SW 1271 (cell line): ENCODE results near the gene MIA.
"Not testable (repeated sequence)": the region's sequence is repeated elsewhere in the genome, so short reads cannot be mapped to it uniquely, and the experiment has no call there.

Experiments
- DNase-seq, 2 experiments: peaks; one replicate each; lab custom pipeline; 2025; lab: John Stamatoyannopoulos, UW

The MIA gene

DNA sequence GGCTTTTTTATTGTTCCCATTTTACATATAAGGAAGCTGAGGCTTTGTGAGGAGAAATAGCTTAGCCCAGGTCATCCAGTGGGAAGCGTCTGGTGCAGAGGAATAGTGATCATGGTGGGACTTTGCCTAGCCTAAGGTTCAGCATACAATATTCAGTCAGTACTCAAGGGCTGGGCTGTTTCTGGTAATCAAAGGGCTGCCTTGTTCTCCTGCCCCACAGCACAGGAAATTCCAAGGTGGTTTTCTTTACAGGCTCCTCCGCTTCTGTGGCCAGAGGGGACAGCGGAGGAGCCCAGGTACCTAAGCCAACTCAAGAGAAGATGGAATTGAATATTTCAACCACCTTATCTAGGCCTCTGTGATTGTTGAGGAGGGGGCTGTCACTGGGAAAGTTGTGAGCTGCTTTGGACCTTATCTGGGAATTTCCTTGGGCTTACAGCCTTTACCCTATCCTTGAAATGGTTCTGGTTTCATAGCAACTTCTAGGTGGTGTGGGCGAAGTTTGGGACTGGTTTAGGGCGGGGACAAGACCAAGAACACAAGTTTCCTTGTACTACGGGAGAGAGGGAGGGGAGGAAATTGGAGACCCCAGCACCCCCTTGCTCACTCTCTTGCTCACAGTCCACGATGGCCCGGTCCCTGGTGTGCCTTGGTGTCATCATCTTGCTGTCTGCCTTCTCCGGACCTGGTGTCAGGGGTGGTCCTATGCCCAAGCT is at the start of gene MIA:
MIA (plus strand) TSS at position 606 of the 716 bp plus-strand sequence; CDS start at position 628, 22 bp downstream.
- DNase-seq: peak in 1 of 2 experiments; percentile 8

DNA sequence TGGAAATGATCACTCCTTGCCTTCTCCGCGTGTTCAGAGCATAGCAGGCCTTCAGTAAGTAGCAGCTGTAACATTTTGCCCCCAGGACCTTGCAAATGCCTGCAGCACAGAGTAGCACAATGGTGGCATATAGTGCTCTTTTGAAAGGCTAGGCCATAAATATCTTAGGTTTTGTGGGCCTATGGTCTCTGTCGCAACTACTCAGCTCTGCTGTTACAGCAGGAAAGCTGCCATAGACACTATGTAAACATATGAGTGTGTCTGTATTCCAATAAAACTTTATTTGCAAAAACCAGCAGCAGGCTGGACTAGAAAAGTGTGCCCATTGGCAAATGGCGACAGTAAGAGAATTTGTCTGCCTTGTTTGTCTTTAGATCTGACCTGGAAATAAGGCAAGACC is 49.0 kb upstream of the MIA start:
- DNase-seq: no peak

DNA sequence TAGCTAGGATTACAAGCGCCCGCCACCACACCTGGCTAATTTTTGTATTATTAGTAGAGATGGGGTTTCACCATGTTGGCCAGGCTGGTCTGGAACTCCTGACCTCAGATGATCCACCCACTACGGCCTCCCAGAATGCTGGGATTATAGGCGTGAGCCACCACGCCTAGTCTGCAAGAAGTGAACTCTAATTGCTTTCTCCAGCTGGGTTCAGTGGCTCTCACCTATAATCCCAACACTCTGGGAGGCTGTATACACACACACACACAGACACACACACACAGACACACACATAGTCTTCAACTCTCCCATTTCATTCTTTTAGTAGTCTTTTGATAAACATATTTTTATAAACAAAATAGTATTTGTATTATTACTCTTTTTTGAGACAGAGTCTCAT is 45.3 kb upstream of the MIA start:
- not testable (repeated sequence) for DNase-seq

DNA sequence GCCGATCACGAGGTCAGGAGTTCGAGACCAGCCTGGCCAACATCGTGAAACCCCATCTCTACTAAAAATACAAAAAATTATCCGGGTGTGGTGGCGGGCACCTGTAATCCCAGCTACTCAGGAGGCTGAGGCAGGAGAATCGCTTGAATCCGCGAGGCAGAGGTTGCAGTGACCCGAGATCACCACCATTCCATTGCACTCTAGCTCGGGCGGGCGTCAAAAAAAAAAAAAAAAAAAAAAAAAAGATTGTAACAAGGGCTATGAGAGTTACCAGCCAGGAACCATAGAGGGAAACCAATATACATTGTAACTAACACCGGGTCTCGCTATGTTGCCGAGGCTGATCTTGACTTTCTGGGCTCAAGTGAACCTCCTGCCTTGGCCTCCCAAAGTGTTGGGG is 43.0 kb upstream of the MIA start:
- not testable (repeated sequence) for DNase-seq

DNA sequence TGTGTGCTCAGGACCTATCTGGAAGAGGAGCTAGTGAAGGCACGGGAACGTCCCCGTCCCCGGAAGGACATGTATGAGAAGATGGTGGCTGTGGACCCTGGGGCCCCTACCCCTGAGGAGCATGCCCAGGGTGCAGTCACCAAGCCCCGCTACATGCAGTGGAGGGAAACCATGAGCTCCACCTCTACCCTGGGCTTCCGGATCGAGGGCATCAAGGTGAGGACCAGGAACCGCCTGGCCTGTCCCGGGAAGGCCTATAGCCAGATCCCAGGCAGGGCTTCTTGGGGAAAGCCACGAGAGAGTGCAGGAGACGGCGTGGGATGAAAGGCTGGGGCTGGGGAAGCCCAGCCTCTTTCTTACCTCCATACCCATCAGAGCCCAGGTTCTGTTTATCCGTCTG is 42.2 kb upstream of the MIA start:
- no peak for DNase-seq

DNA sequence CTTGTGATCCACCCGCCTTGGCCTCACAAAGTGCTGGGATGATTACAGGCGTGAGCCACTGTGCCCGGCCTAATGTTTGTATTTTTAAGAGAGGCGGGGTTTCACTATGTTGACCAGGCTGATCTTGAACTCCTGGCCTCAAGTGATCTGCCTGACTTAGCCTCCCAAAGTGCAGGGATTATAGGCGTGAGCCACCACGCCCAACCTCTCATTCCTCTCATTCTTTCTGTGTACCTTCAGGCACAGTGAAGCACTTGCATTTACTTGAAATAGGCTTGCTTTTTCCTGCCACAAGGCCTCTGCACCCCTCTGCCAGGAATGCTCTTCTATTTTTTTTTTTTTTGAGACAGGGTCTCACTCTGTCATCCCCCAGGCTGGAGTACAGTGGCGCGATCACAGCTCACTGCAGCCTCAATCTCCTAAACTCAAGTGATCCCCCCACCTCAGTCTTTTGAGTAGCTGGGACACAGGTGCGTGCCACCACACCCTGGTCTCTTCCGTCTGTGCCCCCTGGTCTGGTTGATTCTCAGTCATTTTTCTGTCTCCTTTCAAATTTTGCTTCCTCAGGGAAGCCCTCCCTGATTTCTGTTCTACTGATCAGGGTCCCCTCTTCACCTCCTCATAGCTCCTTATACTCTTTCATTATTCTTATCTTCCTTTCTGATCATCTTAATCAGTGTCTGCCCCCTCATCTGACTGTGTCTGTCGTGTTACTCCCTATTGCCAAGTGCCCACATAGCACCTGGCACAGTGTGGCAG is 40.1 kb upstream of the MIA start:
- no peak for DNase-seq

DNA sequence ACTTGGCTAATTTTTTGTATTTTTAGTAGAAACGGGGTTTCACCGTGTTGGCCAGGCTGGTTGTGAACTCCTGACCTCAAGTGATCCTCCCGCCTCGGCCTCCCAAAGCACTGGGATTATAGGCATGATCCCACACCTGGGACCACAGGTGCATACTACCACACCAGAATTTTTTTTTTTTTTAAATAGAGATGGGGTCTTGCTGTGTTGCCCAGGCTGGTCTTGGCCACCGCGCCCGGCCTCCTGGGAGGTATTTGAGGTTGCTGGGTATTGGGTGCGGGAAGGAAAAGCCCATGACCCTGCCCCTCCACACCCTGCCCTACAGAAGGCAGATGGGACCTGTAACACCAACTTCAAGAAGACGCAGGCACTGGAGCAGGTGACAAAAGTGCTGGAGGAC is 38.7 kb upstream of the MIA start:
- DNase-seq: no peak

DNA sequence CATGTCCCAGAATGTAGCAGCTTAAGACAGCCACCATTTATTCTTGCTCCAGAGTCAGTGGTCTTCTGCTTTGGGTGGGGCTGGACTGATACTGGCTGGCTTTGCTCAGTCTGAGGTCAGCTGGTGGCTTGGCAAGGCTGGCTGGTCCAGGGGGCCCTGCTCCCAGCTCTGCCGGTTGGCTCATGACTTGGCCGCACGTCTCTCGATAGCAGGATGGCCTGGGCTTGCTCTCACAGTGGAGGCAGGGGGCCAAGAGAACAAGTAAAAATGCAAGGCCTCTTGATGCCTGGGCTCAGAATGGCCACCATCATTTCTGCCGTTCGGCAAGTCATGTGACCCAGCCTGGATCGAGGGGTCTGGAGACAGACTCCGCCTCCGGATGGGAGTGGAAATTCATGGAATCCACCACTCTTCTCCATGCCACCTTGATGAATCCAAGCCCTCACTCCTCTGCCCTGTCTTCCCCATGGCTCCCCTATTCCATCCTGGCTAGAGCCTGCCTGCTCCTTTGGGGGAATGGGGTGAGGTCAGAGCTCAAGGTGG is 38.1 kb upstream of the MIA start:
- no peak for DNase-seq

DNA sequence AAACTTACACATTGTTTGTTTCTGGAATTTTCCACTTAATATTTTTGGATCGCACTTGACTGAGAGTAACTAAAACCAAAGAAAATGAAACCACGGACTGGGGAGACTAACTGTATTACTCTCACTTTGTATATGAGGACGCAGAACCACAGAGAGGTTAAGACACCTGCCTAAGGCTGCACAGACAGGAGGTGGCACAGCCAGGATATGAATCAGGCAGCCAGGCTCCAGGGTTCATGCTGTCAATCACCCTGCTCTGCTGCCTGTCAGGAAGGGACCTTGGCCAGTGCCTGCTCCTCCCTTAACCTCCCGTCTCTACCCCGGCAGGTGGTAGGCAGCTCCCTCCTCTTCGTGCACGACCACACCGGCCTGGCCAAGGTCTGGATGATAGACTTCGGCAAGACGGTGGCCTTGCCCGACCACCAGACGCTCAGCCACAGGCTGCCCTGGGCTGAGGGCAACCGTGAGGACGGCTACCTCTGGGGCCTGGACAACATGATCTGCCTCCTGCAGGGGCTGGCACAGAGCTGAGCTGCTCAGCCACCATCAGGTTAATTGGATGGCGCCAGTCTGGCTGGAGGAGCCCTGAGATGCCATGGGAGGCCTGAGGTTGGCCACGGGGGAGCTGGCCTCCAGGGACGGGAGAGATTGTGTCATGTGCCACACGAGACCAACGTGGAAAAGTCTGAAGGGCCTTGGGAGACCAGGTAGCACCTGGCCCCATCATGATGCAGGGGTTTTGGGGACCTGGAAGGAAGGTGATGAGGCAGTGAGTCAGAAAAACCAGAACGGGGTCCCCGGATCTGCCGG is 36.1 kb upstream of the MIA start:
- no peak for DNase-seq

DNA sequence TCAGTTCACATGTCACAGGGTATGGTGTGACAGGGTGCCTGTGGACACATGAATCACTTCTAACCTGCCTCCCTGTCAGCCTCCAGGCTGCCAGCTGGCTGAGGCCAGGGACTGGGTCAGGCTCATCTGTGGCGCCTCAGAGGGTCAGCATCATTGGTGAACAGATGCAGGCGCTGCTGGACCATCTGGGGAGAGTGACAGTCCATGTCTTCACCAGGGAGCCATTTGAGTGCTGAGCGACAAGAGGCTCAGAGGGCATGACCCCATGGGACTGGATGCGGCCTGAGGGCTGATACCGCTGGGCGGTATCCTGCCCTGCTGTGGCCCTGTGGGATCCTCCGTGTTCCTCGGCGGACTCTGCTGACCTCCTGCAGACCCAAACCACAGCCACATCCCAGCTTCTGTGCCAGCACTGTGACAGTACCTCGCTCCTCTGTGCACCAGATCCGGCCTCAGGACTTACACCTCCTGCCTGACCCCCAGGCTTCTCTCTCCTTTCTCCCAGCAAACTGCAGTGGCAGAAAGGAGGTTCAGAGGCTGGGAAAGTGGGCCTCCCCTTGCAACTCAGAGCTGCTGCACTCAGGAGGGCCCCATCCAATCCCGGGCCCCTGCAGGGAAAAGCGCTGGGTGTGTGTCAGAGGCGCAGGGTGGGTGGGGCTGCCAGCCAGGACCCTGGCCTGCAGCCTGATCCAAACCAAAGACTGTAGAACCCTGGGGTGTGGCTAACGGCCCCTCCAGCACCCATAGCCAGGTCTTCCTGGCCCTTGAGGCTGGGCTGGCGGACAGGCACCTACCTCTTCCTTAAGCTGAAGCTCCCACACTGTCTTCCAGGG is 35.2 kb upstream of the MIA start:
- DNase-seq: no peak

DNA sequence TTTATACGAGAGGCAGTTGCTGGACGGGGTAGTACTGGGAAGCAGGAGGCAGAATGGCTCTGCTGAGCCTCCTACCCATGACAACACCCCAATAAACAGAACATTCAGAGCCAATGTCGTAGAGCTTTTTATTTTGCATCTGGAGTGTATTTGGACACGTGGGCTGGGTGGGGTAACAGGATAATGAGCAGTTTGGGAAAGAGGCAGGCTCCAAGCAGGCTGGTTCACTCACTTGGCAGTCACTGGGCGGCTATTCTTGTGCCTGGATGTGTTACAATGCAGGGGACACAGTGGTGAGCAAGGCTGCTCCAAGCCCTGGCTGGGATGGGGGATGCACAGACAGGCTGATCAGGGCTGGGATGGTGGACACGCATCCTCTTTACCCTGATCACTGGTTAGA is 34.6 kb upstream of the MIA start:
- DNase-seq: no peak

DNA sequence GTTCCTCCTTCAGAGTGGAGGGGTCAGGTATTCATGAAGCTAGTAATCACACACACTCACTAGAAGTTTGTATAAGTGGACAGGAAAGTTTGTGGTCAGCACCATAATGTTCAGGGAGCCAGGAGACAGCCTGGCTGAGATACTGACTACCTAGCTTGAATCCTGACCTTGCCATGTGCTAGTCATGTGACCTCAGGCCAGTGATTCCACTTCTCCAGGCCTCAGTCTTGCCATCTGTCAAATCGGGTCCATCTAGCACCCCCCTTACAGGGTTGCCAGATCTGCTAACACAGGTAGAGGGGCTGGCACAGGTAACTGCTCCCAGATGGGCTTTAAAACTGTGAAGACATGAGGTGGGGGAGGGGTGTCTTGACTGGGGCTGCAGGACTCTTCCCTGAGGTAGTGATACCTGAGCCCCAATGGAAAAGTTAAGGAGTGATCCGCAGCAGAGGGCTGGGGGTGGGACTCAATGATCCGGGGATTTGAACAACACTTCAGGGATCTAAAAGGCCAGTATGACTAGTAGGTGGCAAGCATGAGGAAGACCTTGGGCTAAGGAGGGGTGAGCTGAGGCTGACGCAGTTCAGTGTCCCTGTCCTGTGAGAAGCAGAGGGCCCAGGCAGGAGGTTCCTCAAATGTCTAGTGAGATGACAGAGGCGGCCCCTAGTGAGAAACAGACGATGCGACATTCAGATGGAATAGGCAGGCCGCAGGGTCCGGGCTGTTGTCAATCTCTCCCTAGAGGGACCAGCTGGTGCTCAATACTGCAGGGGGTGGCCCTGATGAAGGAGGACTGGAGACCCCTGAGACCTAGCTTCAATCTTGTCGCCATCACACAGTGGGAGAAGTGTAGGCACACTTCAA is 33.6 kb upstream of the MIA start:
- no peak for DNase-seq

DNA sequence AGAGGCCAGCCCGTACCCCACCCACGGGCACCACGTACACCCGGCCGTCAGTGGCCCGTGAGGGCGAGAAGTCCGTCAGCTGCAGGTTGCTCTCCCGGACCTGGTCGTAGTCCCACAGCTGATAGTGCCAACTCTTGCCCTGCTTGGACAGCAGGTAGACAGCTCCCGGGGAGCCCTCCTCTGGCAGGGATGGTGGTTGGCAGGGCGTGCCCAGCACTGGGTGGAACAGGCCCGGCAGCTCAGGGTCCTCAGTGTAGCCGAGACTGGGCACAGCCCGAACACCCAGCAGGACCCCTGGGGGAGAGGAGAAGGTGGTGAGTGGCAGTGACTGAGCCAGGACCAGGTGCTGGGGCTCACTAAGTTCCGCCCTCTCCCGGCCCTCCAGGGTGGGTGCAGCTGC is 32.8 kb upstream of the MIA start:
- no peak for DNase-seq

DNA sequence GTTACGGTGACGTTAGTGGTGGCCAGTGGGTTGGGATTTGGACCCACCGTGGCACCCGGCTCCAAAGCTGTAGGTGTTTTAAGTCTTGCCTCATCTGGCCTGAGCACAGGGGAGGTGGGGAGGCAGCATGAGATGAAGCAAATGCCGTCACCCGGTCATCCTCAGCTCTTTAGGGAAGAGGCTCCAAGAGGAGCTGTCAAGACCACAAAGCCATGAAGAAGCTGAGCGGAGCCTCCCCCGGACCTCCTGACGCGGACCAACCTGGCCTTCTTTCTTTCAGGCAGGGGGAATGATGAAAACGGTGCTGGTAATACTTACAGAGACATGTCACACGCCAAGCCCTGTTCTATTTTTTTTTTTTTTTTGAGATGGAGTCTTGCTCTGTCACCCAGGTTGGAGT is 32.4 kb upstream of the MIA start:
- no peak for DNase-seq

DNA sequence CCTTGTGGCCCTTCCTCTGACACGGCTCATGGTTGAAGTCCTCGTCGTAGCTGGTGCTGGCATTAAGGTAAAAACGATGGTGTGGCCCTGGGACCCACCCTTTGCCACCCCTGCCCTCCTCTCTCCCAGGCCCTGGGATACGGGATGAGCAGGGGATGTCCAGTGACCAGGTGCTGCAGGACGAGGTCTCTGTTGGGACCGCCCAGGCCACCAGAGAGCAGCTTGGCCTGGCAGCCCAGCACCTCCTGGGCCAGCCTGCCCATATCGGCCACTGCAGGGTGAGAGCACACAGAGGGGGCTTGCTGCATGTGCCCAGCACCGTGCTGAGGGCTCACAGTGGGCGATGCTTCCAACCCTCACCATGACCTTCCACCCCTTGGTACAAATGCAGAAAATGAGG is 31.4 kb upstream of the MIA start:
- no peak for DNase-seq

DNA sequence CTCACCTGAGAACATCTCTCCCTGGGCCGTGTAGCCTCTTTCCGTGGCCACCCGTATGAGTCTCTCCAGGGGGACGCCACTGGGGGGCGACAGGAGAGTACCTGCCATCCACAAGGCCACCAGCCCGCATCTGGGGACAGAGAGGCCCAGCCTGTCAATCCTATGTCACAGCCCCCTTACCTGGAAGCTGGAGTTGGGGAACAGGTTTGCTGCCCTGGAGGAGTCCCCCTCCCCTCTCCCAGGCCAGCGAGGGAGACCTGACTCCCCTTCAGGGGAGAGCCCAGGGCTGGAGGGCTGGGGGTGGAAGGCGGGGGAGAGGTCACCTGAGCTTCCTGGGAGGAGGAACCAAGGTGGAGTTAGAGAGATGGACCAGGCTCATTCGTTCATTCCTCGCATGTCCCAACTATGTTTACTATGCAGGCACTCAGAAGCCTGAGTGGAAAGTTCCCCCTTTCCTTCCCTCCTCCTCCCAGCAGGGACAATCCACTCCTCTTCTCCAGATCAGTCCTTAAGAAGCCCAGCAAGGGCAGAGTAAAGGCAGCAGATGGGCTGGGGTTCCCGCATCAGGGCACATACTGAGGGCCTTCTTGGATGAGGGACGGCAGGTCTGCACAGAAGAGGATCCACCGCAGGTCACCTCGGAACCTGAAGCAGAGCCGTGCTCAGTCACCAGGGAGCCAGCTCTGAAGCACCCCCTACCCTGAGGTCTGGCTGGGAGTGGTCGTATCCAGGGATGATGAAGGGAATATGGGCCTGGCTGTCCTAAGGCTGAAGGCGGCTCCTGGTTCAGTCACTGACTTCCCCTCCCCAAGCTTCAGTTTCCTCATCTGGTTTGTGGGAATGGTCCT is 30.5 kb upstream of the MIA start:
- no peak for DNase-seq

DNA sequence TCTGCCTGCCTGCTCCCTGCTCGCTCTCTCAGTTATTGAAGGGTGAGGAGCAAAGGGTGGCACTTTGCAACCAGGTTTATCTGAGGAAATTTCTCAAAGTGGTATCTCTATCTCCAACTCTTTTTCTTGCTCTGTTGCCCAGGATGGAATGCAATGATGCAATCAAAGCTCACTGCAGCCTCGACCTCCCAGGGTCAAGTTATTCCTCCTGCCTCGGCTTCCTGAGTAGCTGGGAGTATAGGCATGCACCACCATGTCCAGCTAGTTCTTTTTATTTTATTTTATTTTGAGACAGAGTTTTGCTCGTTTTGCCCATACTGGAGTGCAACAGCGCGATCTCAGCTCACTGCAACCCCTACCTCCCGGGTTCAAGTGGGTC is 29.9 kb upstream of the MIA start:
- DNase-seq: no peak

DNA sequence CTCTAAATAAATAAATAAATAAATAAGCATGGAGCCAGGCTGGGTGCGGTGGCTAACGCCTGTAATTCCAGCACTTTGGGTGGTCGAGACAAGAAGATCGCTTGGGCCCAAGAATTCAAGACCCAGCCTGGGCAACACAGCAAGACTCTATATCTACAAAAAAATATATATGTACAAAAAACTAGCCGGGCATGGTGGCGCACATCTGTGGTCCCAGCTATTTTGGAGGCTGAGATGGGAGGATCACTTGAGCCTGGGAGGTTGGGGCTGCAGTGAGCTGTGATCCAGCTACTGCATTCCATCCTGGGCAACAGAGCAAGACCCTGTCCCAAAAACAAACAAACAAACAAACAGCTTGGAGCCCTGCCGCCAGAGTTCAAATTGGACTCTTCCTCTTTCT is 27.8 kb upstream of the MIA start:
- DNase-seq: no peak

DNA sequence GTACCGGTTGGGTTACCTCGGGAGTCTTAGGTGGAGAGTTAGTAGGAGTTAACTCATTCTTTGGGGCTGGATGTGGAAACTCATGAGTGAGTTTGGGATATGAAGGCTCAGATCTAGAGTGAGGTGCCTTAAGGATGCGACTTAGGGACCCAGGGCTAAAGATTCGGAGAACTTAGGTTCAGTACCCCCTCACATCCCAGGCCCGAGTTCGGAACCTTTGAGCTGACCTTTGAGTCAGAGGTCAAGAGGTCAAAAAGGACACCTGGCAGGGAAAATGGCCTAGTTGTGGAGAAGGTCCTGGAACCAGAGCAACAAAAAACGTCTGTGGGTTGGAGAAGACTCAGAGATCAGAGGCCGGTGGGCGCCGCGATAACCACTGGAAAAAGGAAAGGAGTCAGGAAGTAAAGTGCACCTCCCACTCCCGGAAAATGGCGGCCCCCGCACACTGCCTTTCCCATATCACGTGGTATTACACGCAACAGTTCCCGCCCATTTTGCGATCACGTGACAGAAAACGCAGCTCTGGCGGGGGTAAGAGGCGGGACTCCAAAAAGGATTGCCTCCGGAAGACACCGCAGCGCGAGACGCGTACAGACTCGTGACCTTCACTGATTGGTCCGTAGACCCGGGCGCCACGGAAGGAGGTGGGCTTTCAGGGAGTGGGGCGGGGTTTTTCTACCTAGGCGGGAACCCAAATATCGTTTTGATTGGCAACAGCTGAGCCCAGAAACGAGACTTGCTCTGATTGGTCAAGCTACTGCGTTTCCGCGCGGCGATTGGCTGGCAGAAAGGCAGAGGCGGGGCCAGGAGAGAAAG is 25.1 kb upstream of the MIA start, which contains the start of gene ACTMAP:
ACTMAP (minus strand) TSS at position 420 of the 816 bp plus-strand sequence. CDS start 674 bp downstream, outside the sequence.
- DNase-seq: peak; percentile 92 to 98
